Left lobe of liver (tissue), 2 donors: ENCODE measurements around the gene LTBP1. TPM values are rescaled to one million over a fixed set of nuclear protein-coding genes. Genes with fewer than 3 reads are reported as not detected.

ENCODE experiments used
- ATAC-seq: fragments of 200-7000 bp; cut with Tn5 transposase; one replicate; pipeline ENCODE4 v1.9.1; 2020; ENCODE audit warnings: mild to moderate bottlenecking, moderate library complexity
- DNase-seq: peaks from one replicate; pipeline ENCODE4 v3.0.0-alpha.2; 2020; ENCODE audit warnings: low spot score
- total RNA-seq: library from RNA; stranded (reverse); gene quantifications from one replicate; pipeline ENCODE4 v1.2.1, GENCODE V29; 2021
- donor health status: DM: no; HTN: no; CAD: no; lungs with moderate emphysema.
- donor health status: DM: no; HTN: yes; CAD: no.

Gene LTBP1
- total RNA-seq, 1 donor from 2014 or later: 5.8 TPM

DNA sequence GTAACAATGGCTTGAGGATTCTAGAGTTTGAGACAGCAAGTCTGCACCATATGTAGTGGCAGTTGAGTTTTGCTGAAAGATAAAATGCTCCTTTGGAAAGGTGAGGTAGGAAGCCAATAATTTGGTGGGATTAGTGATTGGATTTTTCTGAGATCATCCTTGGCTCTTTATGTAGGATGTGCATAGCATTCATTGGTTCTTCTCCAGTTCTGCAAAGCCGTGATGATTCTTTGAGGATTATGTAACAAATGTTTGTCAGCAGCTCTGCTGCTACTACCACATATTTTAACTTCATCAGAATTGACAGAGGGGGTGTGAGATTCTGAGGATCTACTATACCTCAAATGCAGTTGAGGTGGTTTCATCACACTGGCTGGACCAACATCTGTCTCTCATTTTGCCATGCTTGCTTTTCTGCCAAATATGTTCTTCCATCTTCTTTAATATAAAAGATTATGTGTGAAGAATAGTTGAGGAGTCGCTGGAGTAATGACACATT, 340.8 kb downstream of the LTBP1 start:
- DNase-seq: no peak
- ATAC-seq: no peak

DNA sequence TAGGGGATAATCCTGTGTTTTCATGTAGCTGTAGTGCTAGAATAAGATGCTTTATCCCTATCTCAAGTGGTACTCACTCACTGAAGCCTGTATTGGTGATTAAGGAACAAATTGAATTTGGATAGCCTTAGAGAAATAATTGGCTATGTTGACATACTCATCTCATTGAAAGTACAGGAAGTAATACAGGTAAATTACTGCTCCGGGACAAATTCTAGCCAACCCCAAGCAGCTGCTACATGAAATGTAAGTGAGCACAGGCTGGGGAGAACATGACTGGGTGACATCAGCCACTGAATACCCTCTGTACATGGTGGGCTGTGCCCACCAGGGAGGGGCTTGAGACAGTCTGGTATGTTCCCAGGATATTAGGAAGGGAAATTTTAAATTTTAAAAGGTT, 341.3 kb downstream of the LTBP1 start:
- DNase-seq (no peak), ATAC-seq (no peak)

DNA sequence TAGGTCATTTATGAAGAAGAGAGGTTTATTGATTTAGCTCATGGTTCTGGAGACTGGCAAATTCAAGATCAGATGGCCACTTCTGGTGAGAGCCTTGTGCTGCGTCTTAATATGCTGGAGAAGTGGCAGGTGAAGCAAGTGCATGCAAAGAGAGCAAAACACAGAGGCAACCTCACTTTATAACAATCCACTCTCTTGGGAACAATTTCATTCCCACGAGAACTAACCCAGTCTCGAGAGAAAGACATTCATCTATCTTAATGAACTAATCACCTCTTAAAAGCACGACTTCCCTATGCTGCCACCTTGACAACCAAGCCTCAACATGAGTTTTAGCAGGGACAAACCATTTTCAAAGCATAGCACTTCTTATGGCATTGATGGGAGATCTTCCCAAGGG, 343.2 kb downstream of the LTBP1 start:
- DNase-seq: no peak
- no peak for ATAC-seq

DNA sequence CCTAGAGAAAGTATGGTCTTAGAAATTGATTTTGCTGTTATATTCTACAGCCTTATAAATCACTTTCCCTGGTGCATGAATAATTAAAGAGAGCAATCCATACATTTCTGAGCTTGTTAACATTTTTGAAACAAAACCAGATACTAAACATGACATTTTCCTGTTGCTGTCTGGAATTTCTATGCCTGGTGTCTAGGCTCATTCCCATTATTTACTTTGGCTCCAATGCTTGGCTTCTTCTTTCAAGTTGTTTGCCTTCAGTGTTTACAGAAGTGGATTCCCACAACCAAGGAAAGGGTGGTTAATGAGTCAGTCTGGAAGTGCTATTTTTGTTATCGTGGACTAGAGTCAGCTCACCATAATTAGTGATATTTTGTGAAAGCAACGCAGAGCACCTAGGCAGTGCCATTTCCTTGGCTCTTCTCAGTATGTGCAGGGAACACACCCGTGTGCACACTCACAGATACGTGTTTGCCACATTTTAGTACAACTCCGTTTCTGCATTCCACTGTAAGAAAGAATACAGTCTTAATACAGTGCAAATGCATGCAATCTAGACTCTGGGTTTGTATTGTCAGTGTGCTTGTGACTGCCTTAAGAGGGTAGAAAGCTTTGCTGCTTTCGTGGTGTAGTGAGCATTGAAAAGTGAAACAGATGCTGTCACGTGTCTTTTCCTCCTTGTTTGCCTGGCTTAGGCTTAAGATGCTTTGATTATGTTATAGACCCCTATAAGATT, 344.7 kb downstream of the LTBP1 start:
- ATAC-seq (peak; percentile 97), DNase-seq (no peak)

DNA sequence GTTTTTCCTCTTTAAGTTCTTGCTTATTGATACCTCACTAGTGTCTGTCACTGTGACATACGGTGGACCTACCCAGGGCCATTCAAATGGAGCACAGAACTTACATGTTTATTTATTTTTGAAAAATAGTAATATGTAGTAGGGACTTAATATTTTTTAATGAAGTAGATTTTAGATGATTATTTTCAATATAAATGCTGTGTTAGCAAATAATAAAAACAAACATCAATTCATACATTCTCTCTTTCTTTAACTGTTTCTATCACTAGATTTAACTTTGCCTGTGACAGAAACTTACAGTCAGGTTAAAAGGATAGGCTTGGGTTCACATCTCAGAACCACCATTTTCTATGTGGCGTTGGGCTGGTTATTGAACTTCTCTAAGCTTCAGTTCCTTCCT, 345.3 kb downstream of the LTBP1 start:
- DNase-seq: no peak
- ATAC-seq: no peak

DNA sequence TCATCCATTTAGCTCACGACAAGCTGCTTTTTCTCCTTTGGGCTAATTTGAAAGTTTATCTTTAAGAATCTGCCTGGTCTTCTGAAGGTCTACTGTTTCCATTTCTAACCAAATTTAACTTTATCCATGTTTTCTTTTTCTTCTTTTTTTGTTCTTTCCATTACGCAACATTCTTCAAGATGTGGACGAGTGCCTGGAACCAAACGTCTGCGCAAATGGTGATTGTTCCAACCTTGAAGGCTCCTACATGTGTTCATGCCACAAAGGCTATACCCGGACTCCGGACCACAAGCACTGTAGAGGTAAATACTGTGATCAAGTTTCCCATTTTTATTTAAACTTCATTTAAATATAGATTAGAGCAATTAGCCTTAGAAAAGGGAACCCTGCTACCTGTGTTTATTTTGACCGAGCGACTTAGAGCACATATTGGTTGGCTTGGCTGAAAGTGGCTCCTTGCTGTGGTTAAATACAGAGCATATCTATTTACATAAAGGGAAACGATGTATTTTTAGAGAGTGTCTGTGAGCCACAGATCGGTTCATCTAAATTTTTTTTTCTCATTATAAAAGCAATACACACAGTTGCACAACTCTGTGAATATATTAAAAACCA, 346.3 kb downstream of the LTBP1 start:
- DNase-seq (no peak), ATAC-seq (no peak)

DNA sequence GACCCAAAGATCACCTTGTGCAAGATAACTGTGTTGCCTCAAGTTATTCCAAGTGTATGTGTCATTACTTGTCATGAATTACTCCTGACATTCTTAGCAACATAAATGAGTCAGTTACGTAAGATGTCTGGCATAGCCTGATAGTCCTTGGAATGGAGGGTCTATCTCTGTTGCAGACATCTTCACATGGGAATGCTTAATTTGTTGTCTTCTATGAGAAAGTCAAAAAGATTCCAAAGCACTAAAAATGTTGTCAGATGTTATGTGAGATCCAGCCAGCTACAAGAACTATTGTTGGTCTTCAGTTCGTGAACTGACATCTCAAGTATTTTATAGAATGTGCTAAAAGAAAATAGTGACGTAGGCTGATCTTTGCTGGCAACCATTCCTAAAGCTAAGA, 351.5 kb downstream of the LTBP1 start:
- no peak for DNase-seq
- no peak for ATAC-seq

DNA sequence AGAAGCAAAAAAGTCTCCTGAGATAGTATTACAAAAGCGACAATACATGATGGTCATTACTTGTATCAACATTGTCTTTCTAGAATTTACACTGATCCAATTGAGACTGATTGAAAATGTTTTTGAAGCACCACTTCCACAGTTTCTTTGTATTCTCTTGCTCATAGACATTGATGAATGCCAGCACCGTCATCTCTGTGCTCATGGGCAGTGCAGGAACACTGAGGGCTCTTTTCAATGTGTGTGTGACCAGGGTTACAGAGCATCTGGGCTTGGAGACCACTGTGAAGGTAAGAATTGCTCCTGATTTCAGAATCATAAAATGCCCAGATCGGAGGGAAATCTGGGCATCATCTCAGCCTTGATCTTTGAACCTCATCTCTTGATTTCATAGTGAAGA, 354.6 kb downstream of the LTBP1 start:
- ATAC-seq (no peak), DNase-seq (no peak)

DNA sequence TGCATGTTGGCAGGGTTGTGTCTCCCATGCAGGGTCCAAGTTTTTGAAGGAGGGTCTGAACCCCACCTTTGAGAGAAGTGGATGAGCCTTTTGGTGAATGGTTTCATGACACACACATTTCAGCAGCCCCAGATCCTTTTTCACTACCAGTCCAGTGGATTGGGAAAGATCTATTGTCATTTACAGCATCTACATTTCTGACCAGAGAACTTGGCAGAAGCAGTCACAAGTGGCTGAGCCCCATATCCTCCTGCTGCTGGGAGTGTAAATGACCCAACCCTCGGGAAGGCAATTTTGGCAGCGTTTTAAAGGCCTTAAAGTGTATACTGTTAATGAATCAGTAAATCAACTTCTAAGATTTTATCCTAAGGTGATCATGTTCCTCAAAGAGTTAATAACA, 355.6 kb downstream of the LTBP1 start:
- DNase-seq: no peak
- ATAC-seq: no peak

DNA sequence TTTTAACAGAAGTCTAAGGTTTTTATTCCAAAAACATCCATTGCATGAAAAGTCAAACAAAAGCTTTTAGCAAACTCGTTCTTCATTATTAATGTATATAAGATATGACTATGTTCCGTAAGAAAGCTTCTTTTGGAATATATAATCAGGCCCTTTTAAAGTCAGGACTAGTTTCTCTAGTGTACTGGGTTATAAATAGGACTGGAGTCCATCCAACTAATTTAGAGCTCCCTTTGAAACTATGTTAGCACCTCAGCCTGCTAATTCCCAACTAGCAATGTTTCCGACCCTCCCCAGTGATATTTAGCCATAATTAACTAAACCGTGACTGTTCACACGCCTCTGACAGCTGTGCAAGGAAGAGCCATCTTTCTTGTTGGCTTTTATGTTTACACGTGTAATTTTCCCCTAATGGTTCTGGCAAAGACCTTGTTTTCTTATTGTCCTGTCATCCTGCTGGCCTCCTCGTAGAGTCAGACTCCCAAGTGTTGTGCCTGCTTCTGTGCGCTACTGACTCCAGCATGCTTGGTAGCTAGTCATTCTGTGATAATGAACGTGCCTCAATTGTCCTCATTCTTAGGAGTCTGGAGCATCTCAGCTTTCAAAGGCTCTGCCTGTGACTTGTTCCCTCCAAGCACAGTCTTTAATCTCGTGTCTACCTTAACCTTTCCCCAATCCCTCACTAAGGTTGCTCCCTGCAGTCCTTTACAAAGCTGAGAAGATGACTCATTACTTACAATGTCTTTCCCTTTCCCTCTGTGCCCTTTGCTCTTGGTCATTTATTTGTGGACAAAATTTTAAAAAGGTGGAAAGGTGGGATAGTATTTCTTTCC, 357.5 kb downstream of the LTBP1 start:
- ATAC-seq (no peak), DNase-seq (no peak)

DNA sequence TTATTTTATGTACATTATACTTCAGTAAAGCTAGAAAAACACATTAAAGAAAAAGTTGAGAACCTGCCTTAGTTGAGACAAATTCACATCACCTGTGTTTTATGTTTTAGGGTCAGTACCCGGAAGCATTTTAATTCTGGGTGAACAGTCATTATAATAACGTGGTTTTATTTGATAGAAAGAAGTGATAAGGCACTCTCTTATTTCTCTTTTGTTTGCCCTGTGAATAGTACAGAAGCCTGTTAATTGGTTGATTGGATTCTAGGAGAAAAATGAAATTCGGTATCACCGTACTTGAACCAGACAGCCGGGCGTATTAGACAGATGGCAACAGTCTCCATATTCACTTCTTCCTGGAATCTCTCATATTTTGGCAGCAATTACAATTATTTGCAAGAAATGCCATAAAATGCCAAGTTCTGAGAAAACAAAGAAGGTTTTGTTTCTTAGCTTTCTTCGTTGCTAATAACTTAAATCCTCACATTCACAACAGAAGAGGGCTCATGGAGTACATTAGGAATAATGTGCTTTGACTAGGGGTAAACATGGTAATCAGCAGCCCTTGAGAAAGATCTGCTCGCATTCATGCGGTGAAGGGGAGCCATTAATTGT, 361.0 kb downstream of the LTBP1 start:
- DNase-seq: no peak
- no peak for ATAC-seq

DNA sequence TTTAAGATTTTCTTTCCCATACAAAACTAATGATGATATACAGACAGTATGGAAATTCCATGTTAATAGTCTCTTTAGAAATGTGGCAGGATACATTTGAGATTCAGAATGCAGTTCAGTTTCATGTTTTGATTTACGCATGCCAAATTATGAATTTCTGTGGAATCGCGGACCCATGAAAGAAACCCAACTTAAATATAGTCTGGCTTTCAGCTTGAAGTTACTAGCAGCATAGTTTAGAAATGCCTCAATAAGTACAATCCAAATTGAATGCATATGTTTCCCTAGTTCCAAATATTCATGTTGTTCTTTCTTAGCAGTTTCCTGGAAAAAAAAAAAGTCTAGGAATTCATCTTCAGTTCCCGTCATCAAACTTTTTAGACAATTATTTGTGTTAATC, 365.6 kb downstream of the LTBP1 start:
- no peak for DNase-seq
- no peak for ATAC-seq

DNA sequence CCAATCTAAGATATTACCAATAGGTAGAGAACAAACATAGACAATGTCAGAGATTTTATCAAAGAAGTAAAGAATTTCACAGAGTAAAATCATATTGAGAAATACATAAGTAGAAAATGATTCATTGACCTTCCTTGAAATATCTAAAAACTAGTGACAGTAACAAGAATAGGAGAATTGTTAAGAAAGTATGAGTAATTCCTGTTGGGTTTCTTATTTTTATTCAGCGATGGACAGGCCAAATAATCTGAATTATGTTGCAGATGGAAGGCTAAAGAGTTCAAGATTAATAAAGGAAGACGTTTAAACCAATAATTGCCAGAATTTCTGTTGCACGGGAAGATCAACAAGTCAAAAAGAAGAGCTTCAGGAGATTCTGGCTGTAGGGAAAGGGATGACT, 366.3 kb downstream of the LTBP1 start:
- DNase-seq: no peak
- ATAC-seq: no peak

DNA sequence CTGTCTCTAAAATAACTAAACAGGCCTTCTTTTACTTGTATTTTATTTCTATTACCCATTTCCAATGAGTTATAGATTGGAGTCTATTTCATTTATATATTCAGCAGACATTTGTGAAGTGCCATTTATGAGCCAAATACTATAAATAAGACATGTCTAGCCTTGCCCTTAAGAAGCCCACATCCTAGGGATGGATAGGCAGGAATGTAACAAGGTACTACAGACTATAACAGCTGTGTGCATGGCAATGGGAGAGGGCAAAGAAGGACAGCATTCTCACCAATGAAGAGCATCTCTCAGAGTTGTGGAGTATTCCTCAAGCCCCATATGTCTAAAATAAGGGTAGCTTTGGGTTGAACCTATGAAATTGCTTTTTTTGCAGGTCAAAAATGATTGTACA, 367.8 kb downstream of the LTBP1 start:
- ATAC-seq (no peak), DNase-seq (no peak)

DNA sequence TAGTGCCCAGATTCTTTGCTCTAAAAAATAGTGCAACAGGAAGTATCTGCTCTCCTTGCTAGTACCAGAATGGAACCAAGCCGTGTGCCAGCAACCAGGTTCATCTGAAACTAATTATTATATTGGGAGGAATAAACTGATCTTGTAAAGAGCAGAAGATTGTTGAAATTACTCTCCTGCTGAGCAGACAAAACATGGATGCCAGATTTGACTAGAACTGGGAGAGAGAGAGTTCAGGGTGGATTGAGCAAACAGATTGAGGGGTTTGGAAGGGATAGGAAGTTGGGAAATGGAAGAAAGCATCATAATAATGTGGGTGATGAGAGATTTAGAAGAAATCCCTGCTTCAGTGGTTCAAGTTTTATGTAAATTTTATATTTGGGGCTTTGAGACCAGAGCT, 369.6 kb downstream of the LTBP1 start:
- ATAC-seq: no peak
- DNase-seq: no peak

DNA sequence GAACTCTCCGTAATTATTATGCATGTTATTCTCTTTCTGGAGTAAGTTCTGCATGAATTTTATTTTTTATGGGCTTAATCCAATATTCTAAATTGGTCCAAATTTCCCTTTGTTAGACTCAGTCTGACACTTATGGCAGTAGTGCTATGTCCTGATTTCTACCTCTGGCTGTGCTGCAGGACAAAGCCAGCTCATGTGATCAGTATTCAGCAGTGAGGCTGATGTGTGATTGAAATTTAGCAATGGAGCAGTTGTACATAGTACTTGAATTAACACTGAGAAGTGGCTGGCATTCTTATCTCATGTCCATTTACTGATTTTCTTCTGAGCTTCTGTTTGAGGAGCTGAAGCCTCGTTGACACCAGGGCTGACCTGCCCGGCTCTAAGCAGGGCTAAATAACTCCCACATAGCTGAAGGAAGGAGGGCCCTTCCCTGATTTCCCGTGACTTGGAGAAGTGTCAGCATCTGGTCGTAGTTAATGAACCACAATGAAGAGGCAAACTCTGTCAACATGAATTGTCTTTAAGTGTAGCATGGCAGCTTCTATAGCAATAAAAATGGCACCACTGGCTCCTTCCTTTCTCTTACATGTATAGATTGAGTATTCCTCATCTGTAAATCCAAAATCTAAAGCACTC, 370.7 kb downstream of the LTBP1 start:
- DNase-seq: no peak
- ATAC-seq: no peak

DNA sequence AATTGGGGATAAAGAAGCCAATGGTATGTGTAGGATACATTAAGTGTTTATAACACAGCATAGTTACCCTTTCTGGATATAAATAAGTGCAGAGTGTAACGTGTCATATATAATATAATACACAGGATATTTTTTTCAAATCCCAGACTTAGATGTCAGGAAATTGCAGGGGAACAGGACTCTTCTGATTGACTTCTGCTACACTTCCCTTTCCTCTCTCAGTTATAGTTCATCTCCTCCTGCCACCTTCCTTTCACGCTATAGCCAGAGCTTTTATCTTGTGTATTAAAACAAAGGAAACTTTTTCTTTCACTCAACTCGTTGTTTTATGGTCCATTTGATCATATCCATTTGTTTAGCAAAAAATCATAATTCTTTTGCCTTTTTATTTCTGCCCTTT, 371.7 kb downstream of the LTBP1 start:
- DNase-seq: no peak
- no peak for ATAC-seq

DNA sequence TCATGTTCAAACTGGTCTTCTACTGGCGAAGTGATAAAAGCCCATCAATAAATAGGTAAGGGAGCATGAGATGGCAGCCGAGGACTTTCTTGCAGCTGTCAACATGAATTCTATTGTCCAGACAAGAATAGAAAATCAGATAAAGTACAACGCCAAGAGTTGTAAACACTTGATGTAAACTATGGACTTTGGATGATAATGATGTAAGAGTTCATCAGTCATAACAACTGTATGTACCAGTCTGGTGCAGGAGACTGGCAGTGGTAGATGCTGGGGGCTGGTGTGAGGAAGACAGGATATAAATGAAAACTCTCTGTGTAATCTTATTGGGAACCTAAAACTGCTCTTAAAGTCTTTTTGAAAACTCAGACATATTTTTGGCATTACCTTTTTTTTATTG, 373.8 kb downstream of the LTBP1 start:
- no peak for DNase-seq
- ATAC-seq: no peak

DNA sequence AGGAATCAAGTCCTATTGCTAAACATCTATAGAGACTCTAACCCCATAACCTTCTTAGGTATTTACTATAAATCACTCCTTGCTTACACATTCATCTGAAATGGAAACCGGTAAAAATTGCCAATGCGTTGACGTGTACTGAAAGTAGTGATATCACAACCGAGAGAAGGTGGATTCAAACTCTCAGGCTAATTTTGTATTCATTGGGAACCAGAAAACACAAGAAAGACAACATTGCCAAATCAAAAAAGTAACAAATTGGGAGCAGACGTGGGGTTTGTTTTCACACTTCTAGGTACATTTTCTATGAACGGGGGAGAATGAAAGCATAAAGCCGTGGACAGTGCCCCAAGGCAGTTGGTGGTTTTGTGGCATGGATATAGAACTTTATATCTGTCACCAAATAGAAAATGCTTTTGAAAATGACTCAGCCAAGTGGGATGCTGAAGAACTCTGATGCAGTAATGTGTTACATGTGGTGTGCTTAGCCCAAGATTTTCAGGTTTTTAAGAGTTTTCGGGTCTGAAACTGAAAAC, 374.6 kb downstream of the LTBP1 start:
- no peak for DNase-seq
- no peak for ATAC-seq

DNA sequence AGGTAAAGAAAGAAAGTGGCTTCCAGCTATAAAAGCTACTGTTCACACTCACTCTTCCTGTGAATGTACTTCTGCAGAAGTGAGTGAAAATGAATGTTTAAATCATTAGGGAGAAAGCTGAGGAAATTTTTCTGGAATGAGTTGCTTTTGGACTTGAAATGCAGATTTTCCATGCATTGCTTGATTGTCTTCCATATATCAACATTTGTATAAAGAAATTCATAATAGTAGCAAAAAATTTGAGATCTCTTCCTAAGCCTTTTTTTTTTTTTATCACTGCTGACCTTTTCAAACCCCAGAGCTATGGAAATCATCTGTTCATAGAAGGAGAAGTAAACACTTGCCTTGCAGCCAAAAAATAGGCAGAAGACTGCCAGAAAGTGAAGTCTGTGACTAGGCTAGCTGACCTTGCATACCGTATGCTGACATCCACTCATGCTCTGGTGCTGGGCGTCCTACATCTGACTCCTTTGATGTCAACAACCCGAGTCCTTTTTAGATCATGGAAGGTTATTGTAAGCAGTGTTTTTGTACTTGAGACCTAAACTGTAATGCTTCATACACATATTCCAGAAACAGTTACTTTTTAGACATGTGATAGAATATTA, 375.2 kb downstream of the LTBP1 start:
- no peak for DNase-seq
- peak; percentile 68 for ATAC-seq
